SJCRH30 (cell line): ENCODE data around the gene KLRF2. TPM values are rescaled to one million over a fixed set of nuclear protein-coding genes. Genes with fewer than 3 reads are reported as not detected.

Experiments
- DNase-seq, 2 experiments: peaks; one replicate each; pipeline ENCODE4 v3.0.0-alpha.2; 2015 to 2020
- H3K27ac ChIP-seq: fragments of 250-450 bp; sonication (Bioruptor Pico); 2 replicates; pipeline ENCODE4 v1.5.1; 2020; ENCODE audit warnings: mild to moderate bottlenecking, moderate library complexity
- H3K27me3 ChIP-seq: fragments of 250-450 bp; sonication (Bioruptor Pico); 2 replicates; pipeline ENCODE4 v1.5.1; 2020; ENCODE audit warnings: mild to moderate bottlenecking, moderate library complexity
- H3K36me3 ChIP-seq: fragments of 250-450 bp; sonication (Bioruptor Pico); 2 replicates; pipeline ENCODE4 v1.5.1; 2020; ENCODE audit warnings: mild to moderate bottlenecking, moderate library complexity
- H3K4me1 ChIP-seq: fragments of 250-450 bp; sonication (Bioruptor Pico); 2 replicates; pipeline ENCODE4 v1.5.1; 2020; ENCODE audit warnings: mild to moderate bottlenecking, moderate library complexity
- H3K4me3 ChIP-seq: fragments of 250-450 bp; sonication (Bioruptor Pico); 2 replicates; pipeline ENCODE4 v1.5.1; 2020; ENCODE audit warnings: mild to moderate bottlenecking, moderate library complexity
- H3K9me3 ChIP-seq: fragments of 250-450 bp; sonication (Bioruptor Pico); replicated peaks from 2 replicates; pipeline ENCODE4 v1.5.1; 2020; ENCODE audit warnings: mild to moderate bottlenecking, moderate library complexity
- total RNA-seq: library from RNA; depleted of rRNA; stranded (reverse); fragments of >200 nt; shearing (Covaris generic); gene quantifications from 2 replicates; pipeline ENCODE4 v1.2.3, GENCODE V29; 2014; rRNA removed

Gene KLRF2
- total RNA-seq, 1 experiment from 2014 or later = not detected

DNA sequence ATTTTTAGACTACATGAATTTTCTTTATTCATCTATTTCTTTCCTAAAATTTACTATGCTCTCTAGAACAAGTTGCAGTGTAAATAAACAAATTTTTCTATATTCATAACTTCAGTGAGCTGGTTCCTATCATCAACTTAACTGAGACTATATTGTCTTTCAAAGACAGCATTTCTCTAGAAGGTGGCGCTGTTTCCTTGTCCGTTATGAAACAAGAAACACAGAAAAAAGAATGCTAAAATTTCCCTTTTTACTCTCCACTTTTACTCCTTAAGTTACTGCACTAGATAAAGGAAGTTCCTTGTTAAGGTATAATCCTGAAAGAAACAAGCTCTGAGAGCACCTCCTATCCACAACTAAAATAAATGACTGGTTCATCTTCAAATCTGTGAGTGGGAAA is 59.1 kb downstream of the KLRF2 start:
- Histone ChIP-seq H3K9me3 (no peaks in the 10 kb centered on the region), H3K27me3 (0 out of 2 replicates have a peak, but pooled peaks cover 4% of the 10 kb centered on the region), H3K36me3 (no peaks in the 10 kb centered on the region), H3K27ac (no peak overlapping the region), H3K4me1 (no peaks in the 10 kb centered on the region), H3K4me3 (no peak overlapping the region)
- DNase-seq = no peak

DNA sequence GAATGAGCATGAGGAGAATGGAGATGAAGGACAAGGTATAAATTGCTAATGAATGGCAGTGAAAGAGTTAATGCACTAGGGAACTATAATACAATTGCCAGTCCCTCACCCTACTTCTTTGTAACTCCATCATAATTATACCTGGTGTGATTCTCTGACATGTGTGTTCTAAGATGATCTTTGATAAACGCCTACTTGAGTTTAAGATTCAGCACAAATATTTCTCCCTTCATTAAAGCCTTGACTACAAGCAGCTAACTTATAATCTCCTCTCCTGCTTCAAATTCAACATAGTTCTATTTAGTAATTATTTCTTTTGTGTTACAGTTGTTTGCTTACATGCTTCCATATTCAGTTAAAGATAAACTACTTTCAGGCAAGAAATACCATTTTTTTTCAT is 60.5 kb downstream of the KLRF2 start:
- Histone ChIP-seq H3K4me3 (no peak overlapping the region), H3K36me3 (no peaks in the 10 kb centered on the region), H3K27me3 (0 out of 2 replicates have a peak, but pooled peaks cover 4% of the 10 kb centered on the region), H3K4me1 (no peaks in the 10 kb centered on the region), H3K9me3 (no peaks in the 10 kb centered on the region), H3K27ac (no peak overlapping the region)
- no peak for DNase-seq

DNA sequence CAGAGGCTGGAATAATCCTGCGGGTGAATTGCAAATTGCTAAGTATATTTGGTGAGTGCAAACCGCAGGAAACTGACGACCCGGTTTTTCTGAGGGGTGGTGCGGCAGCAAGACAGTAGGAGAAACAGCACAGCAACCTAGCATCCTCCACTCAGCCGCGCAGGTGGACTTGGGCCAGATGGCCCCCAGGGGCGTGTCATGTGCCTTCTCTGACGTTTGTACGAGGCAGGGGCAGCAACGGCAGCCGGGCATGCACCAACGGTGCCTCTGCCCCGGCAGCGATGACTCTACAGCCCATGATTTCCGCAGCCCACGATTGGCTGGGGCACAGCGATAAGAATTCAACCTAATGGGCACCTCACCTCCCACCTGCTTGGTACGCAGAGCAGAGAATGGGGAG is 62.0 kb downstream of the KLRF2 start:
- no peaks in the 10 kb centered on the region for H3K36me3 ChIP-seq
- H3K9me3 ChIP-seq = no peaks in the 10 kb centered on the region
- no peaks in the 10 kb centered on the region for H3K4me1 ChIP-seq

DNA sequence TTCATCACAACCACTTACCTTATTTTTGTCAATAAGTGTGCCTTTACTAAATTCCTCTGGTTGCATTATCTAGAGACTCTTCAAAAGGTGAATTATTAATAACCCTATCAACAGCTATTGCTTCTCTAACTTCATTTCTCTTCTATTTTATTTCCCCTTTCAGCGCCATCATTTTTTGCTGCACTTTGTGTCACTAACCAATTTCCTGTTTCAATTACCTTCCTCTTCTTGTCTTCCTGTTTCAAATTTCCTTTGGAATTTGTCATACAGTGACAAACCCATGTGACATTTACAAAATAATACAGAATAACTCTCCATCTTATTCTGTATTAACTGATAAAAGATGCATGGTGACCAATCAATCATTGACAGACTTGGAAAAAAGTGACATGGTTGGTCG is 63.1 kb downstream of the KLRF2 start:
- DNase-seq = no peak
- no peaks in the 10 kb centered on the region for H3K36me3 ChIP-seq
- H3K27me3 ChIP-seq = 0 out of 2 replicates have a peak, but pooled peaks cover 4% of the 10 kb centered on the region
- no peak overlapping the region for H3K27ac ChIP-seq
- H3K4me1 ChIP-seq = no peaks in the 10 kb centered on the region
- no peaks in the 10 kb centered on the region for H3K9me3 ChIP-seq
- H3K4me3 ChIP-seq = no peak overlapping the region

More for the DNA sequence above, 62.0 kb downstream of the KLRF2 start:
- Histone ChIP-seq H3K27ac (no peak overlapping the region), H3K4me3 (no peak overlapping the region), H3K27me3 (0 out of 2 replicates have a peak, but pooled peaks cover 4% of the 10 kb centered on the region)
- no peak for DNase-seq

Other genes with a start within 250 kb of the KLRF2 start
- 1.7 and 2.1 TPM in 2 replicates for gene CLEC2D, start 211.8 kb upstream of the KLRF2 start, total RNA-seq
- not detected in 2 replicates for gene CLECL1, start 148.4 kb upstream of the KLRF2 start, total RNA-seq
- gene CD69, start 120.6 kb upstream of the KLRF2 start, total RNA-seq = not detected in 2 replicates
- gene KLRF1, start 54.0 kb upstream of the KLRF2 start, total RNA-seq = not detected in 2 replicates
- not detected in 2 replicates for gene CLEC2B, start 12.1 kb upstream of the KLRF2 start, total RNA-seq
- not detected in 2 replicates for gene CLEC2A, start 50.9 kb downstream of the KLRF2 start, total RNA-seq
- not detected in 2 replicates for gene CLEC12A, start 89.9 kb downstream of the KLRF2 start, total RNA-seq
- gene CLEC1B, start 117.6 kb downstream of the KLRF2 start, total RNA-seq = not detected in 2 replicates
- not detected in 2 replicates for gene CLEC12B, start 129.1 kb downstream of the KLRF2 start, total RNA-seq
- gene CLEC9A, start 149.2 kb downstream of the KLRF2 start, total RNA-seq = not detected in 2 replicates
- gene CLEC1A, start 217.5 kb downstream of the KLRF2 start, total RNA-seq = not detected in 2 replicates
- gene CLEC7A, start 248.7 kb downstream of the KLRF2 start, total RNA-seq = not detected in 2 replicates